Thyroid gland (tissue), 4 donors: ENCODE data around the gene PIERCE2. TPM values are rescaled to one million over a fixed set of nuclear protein-coding genes. Genes with fewer than 3 reads are reported as not detected.
"Not testable (repeated sequence)": the region's sequence is repeated elsewhere in the genome, so short reads cannot be mapped to it uniquely, and the experiment has no call there.

ENCODE experiments used
- DNase-seq, 2 donors: peaks; one replicate each; pipeline ENCODE4 v3.0.0-alpha.2; 2019
- H3K27ac ChIP-seq, 3 donors: fragments of 200-600 bp; sonication (generic); 1 replicate in 2 of 3; 2 replicates in 1 of 3; pipeline ENCODE4 v1.5.1; 2016 to 2019; ENCODE audit warnings: mild to moderate bottlenecking in 1 of 3, moderate library complexity in 1 of 3
- H3K27me3 ChIP-seq: fragments of 200-600 bp; sonication (generic); one replicate; pipeline ENCODE4 v1.5.1; 2019
- H3K36me3 ChIP-seq, 2 donors: fragments of 200-600 bp; sonication (generic); one replicate each; pipeline ENCODE4 v1.5.1; 2016 to 2019
- H3K4me1 ChIP-seq, 2 donors: fragments of 200-600 bp; sonication (generic); one replicate each; pipeline ENCODE4 v1.5.1; 2017 to 2019
- H3K4me3 ChIP-seq, 3 donors: fragments of 200-600 bp; sonication (generic); replicated peaks in 1 of 3; 1 replicate in 2 of 3; 2 replicates in 1 of 3; pipeline ENCODE4 v1.5.1; 2016; ENCODE audit warnings: mild to moderate bottlenecking in 1 of 3
- H3K9me3 ChIP-seq: fragments of 200-600 bp; sonication (generic); one replicate; pipeline ENCODE4 v1.5.1; 2017
- CTCF ChIP-seq, 6 experiments: fragments of 200-600 bp in 3 of 6; fragments of 450-650 bp in 3 of 6; sonication (generic) in 3 of 6; IDR thresholded peaks; one replicate each; pipeline ENCODE4 v1.5.1; 2016 to 2019; ENCODE audit warnings: antibody characterized with exemption in 6 of 6, mild to moderate bottlenecking in 2 of 6, inconsistent platforms in 1 of 6, moderate library complexity in 1 of 6
- POLR2A ChIP-seq, 2 donors: fragments of 450-650 bp; IDR thresholded peaks; one replicate each; pipeline ENCODE4 v1.6.1; 2017; ENCODE audit warnings: antibody characterized with exemption in 2 of 2, mild to moderate bottlenecking in 2 of 2, moderate library complexity in 1 of 2
- WGBS, 2 donors: methylation state at CpG; one replicate each; pipeline ENCODE4 v1.1.5; 2017; 5-methylcytosine and 5-hydroxymethylcytosine counted together
- intact Hi-C: fragments of 100-400 bp; cut with DNase I; formaldehyde crosslinking; loops from one replicate; pipeline ENCODE4 v1.15.1; 2023
- total RNA-seq, 4 donors: library from RNA; depleted of rRNA; stranded (reverse); fragments of >200 nt; gene quantifications; one replicate each; pipeline ENCODE4 v1.2.3, GENCODE V29; 2016

PIERCE2 gene
- total RNA-seq, 4 donors from 2014 or later: 1.2 to 5.7 (median 2.7) TPM

- Histone ChIP-seq H3K27me3 (no peaks in the 10 kb centered on the region), H3K4me1 (no peaks in the 10 kb centered on the region), H3K27ac (no peak overlapping the region), H3K36me3 (peaks cover 0 to 4% of the 10 kb centered on the region in 2 donors), H3K4me3 (no peak overlapping the region), H3K9me3 (no peaks in the 10 kb centered on the region)
- TF ChIP-seq POLR2A (IDR thresholded peaks at IDR 0.05) (no peak), CTCF (IDR thresholded peaks at IDR 0.05) (peak in 4 of 6 experiments; percentile 31 to 52 (median 48))
- 45 to 46% methylated on average over 6 of the region's 6 CpGs for WGBS, 2 donors
- no peak for DNase-seq
- intact Hi-C loops: loop anchor here (10.0 kb wide), 1 partner anchor 220 kb away; no protein-coding TSS in a partner anchor
Measured at GRCh38 chr15:55434989-55435825, 26.9 kb downstream of the PIERCE2 start.

- H3K27ac ChIP-seq, H3K4me3 ChIP-seq, DNase-seq, H3K4me1 ChIP-seq, intact Hi-C loops, H3K36me3 ChIP-seq, H3K9me3 ChIP-seq, H3K27me3 ChIP-seq: not testable (repeated sequence)
- WGBS, 2 donors: 95 to 97% methylated on average over 10 to 11 of the region's 15 CpGs
Measured at GRCh38 chr15:55443141-55443540, 34.8 kb downstream of the PIERCE2 start.

GRCh38 chr15:55445936-55446335, 37.6 kb downstream of the PIERCE2 start:
- intact Hi-C loops, H3K4me3 ChIP-seq, DNase-seq, H3K27me3 ChIP-seq, H3K27ac ChIP-seq, H3K36me3 ChIP-seq, H3K4me1 ChIP-seq, H3K9me3 ChIP-seq: not testable (repeated sequence)
- WGBS, 2 donors: 91% methylated on average over 16 of the region's 27 CpGs; no CpG with 5 or more reads in 1 of the 2 donors

- H3K4me3 ChIP-seq, H3K27me3 ChIP-seq, H3K36me3 ChIP-seq, H3K9me3 ChIP-seq, DNase-seq, H3K4me1 ChIP-seq, H3K27ac ChIP-seq, intact Hi-C loops: not testable (repeated sequence)
- 96 to 100% methylated on average over 9 of the region's 41 CpGs for WGBS, 2 donors
Measured at GRCh38 chr15:55446379-55447029, 38.2 kb downstream of the PIERCE2 start.

- intact Hi-C loops, H3K4me1 ChIP-seq, H3K27ac ChIP-seq, DNase-seq, H3K36me3 ChIP-seq, H3K4me3 ChIP-seq, H3K27me3 ChIP-seq, H3K9me3 ChIP-seq: not testable (repeated sequence)
- WGBS, 2 donors: 92 to 93% methylated on average over 2 to 14 of the region's 19 CpGs
Measured at GRCh38 chr15:55447030-55447394, 38.7 kb downstream of the PIERCE2 start.

GRCh38 chr15:55457401-55458022, 49.2 kb downstream of the PIERCE2 start:
- peak overlapping the region; percentile 59 to 84 (median 64) for H3K27ac ChIP-seq
- H3K4me1 ChIP-seq: peaks cover 3 to 6% of the 10 kb centered on the region in 2 donors
- no peak overlapping the region for H3K4me3 ChIP-seq
- WGBS, 2 donors: 29 to 35% methylated on average over 5 of the region's 5 CpGs
- peak; percentile 77 to 87 for DNase-seq
- intact Hi-C loops: no loop called here
- no peaks in the 10 kb centered on the region for H3K36me3 ChIP-seq
- TF ChIP-seq CTCF (IDR thresholded peaks at IDR 0.05) (no peak), POLR2A (IDR thresholded peaks at IDR 0.05) (peak in 1 of 2 donors; percentile 36)
- H3K27me3 ChIP-seq: no peaks in the 10 kb centered on the region
- H3K9me3 ChIP-seq: no peaks in the 10 kb centered on the region

GRCh38 chr15:55461447-55461846, 53.2 kb downstream of the PIERCE2 start:
- TF ChIP-seq POLR2A (IDR thresholded peaks at IDR 0.05) (no peak), CTCF (IDR thresholded peaks at IDR 0.05) (no peak)
- Histone ChIP-seq H3K9me3 (no peaks in the 10 kb centered on the region), H3K27ac (no peak overlapping the region), H3K4me3 (no peak overlapping the region), H3K27me3 (no peaks in the 10 kb centered on the region), H3K4me1 (peaks cover 3 to 6% of the 10 kb centered on the region in 2 donors), H3K36me3 (no peaks in the 10 kb centered on the region)
- intact Hi-C loops: no loop called here
- 93 to 97% methylated on average over 4 of the region's 4 CpGs for WGBS, 2 donors
- DNase-seq: no peak
